Endothelial cell of umbilical vein (primary cell): ENCODE results near the gene RGS7.

Experiments used
- EZH2 ChIP-seq: IDR thresholded peaks from 2 replicates; pipeline ENCODE4 v1.6.1; 2012; ENCODE audit warnings: borderline replicate concordance, low read depth, mild to moderate bottlenecking, moderate library complexity, low read length, inconsistent platforms; ENCODE audit not compliant: severe bottlenecking
- MYC ChIP-seq: IDR thresholded peaks from one replicate; pipeline ENCODE4 v1.6.1; 2011; ENCODE audit warnings: mild to moderate bottlenecking, low read depth, low read length
- POLR2A ChIP-seq: IDR thresholded peaks from 2 replicates; pipeline ENCODE4 v1.6.1; 2012; ENCODE audit warnings: low read depth, mild to moderate bottlenecking, control low read depth, low read length
- POLR2AphosphoS5 ChIP-seq: IDR thresholded peaks from 2 replicates; pipeline ENCODE4 v1.6.1; 2012; ENCODE audit warnings: low read depth, mild to moderate bottlenecking, control low read depth, low read length, moderate library complexity; ENCODE audit not compliant: insufficient read depth
- TF ChIP-seq, protein P1 (sequence below), 2 donors: IDR thresholded peaks; 1 replicate in 1 of 2; 2 replicates in 1 of 2; pipeline ENCODE4 v1.5.1; 2011; ENCODE audit warnings: low read length in 2 of 2, mild to moderate bottlenecking in 2 of 2, moderate library complexity in 2 of 2, control low read depth in 1 of 2, inconsistent platforms in 1 of 2, low read depth in 1 of 2; ENCODE audit not compliant: insufficient read depth in 1 of 2; ENCODE audit errors: extremely low read depth in 1 of 2

DNA sequence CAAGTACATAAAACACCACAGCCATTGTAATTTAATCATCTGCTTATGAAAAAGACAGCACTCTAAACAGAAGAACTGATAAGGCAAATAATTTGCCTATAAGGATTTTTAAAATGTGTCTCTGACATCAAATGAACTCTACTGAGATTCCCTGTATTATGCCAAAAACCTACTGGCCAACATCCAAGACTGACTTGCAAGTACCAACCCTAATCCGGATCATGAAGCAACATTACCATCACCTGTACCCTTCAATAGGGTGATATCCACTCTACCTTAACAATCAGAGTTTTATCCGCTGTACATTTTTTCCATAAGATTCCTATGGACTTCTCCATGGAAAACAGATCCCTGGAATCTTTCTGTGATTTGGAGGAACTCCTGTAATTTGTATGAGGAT is 4.6 kb downstream of the RGS7 start:
- TF ChIP-seq MYC, result no peak
- TF ChIP-seq, protein P1, sequence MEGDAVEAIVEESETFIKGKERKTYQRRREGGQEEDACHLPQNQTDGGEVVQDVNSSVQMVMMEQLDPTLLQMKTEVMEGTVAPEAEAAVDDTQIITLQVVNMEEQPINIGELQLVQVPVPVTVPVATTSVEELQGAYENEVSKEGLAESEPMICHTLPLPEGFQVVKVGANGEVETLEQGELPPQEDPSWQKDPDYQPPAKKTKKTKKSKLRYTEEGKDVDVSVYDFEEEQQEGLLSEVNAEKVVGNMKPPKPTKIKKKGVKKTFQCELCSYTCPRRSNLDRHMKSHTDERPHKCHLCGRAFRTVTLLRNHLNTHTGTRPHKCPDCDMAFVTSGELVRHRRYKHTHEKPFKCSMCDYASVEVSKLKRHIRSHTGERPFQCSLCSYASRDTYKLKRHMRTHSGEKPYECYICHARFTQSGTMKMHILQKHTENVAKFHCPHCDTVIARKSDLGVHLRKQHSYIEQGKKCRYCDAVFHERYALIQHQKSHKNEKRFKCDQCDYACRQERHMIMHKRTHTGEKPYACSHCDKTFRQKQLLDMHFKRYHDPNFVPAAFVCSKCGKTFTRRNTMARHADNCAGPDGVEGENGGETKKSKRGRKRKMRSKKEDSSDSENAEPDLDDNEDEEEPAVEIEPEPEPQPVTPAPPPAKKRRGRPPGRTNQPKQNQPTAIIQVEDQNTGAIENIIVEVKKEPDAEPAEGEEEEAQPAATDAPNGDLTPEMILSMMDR (IDR thresholded peaks at IDR 0.05; ENCODE audit: extremely low read depth in 1 of 2, insufficient read depth in 1 of 2, low read depth in 1 of 2, low read length in 2 of 2), result no peak
- TF ChIP-seq POLR2AphosphoS5, result no peak
- no peak for TF ChIP-seq EZH2
- no peak for TF ChIP-seq POLR2A
